NT2/D1 (cell line): ENCODE data around the gene PTPN12.
A peak's percentile ranks its signal among the peaks of the same experiment; 100 is the strongest.

Experiments used
- DNase-seq: peaks from one replicate; pipeline ENCODE4 v3.0.0-alpha.2; 2011; ENCODE audit warnings: low read depth, low spot score
- H3K27me3 ChIP-seq: 2 replicates; pipeline ENCODE4 v1.6.0; 2011; ENCODE audit warnings: mild to moderate bottlenecking; ENCODE audit not compliant: insufficient read length, insufficient read depth
- H3K36me3 ChIP-seq: 2 replicates; pipeline ENCODE4 v1.6.1; 2011; ENCODE audit warnings: mild to moderate bottlenecking, low read length, mixed read lengths; ENCODE audit not compliant: insufficient read depth, insufficient read length
- H3K4me1 ChIP-seq: 2 replicates; pipeline ENCODE4 v1.5.1; 2011; ENCODE audit not compliant: insufficient read depth, insufficient read length
- H3K4me3 ChIP-seq: 2 replicates; pipeline ENCODE4 v1.5.1; 2011; ENCODE audit warnings: low read depth; ENCODE audit not compliant: insufficient read length
- H3K9ac ChIP-seq: 2 replicates; pipeline ENCODE4 v1.6.0; 2011; ENCODE audit warnings: low read depth; ENCODE audit not compliant: insufficient read length
- H3K9me3 ChIP-seq: 2 replicates; pipeline ENCODE4 v1.5.1; 2011; ENCODE audit warnings: mild to moderate bottlenecking, low read length; ENCODE audit not compliant: insufficient read depth
- SUZ12 ChIP-seq: IDR thresholded peaks from 2 replicates; pipeline ENCODE4 v1.6.1; 2011; ENCODE audit not compliant: insufficient read length, insufficient read depth; ENCODE audit errors: extremely low read depth
- YY1 ChIP-seq: IDR thresholded peaks from 2 replicates; pipeline ENCODE4 v1.6.1; 2011; ENCODE audit not compliant: insufficient read length, insufficient read depth
- ZNF274 ChIP-seq: IDR thresholded peaks from 2 replicates; pipeline ENCODE4 v1.6.1; 2011; ENCODE audit warnings: mild to moderate bottlenecking, low read depth, low read length

The PTPN12 gene

DNA sequence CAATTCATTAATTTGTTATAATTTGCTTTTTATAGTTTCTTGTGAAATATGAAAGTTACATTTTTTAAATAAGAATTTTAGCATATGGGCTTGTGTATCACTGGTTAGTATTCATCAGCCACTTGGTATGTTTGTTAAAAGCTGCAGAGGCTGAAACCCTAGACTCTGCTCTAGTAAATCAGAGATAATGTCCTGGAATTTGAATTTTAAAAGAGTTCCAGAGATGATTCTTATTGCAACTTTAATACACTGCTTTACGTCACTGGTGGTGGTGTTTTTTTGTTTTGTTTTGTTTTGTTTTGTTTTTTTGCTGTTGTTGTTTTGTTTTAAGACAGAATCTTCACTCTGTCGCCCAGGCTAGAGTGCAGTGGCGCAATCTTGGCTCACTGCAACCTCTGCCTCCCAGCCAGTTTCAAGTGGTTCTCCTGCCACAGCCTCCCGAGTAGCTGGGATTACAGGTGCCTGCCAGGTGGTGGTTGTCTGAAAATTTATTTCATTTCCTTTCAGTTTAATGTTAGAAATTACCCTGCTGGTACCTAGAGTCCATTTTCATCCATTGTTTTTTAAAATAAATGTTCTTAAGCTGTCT is 43.8 kb downstream of the PTPN12 start:
- Histone ChIP-seq H3K4me3 (no peak overlapping the region), H3K9me3 (no peaks in the 10 kb centered on the region), H3K36me3 (peaks cover 45% of the 10 kb centered on the region), H3K4me1 (no peaks in the 10 kb centered on the region), H3K9ac (no peak overlapping the region), H3K27me3 (no peaks in the 10 kb centered on the region)
- DNase-seq: no peak
- TF ChIP-seq YY1: no peak
- no peak for TF ChIP-seq SUZ12
- no peak for TF ChIP-seq ZNF274

DNA sequence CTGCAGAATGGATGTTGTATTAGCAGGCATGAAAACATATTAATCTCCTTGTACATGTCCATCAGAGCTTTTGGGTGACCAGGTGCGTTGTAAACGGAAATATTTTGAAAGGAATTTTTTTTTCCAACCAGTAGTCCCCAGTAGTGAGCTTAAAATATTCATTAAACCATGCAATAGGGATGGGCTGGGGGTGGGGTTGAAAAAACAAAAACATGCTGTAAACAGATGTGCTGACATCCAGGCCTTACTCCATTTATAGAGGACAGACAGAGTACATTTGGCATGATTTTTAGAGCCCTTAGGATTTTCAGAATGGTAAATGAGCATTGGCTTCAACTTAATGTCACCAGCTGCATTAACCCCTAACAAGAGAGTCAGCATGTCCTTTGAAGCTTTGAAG is 50.2 kb downstream of the PTPN12 start:
- no peak for DNase-seq
- H3K9ac ChIP-seq: no peak overlapping the region
- no peaks in the 10 kb centered on the region for H3K4me1 ChIP-seq
- H3K36me3 ChIP-seq: peaks cover 43% of the 10 kb centered on the region
- no peaks in the 10 kb centered on the region for H3K9me3 ChIP-seq
- no peaks in the 10 kb centered on the region for H3K27me3 ChIP-seq
- no peak overlapping the region for H3K4me3 ChIP-seq
- TF ChIP-seq SUZ12 (no peak), ZNF274 (no peak), YY1 (no peak)

DNA sequence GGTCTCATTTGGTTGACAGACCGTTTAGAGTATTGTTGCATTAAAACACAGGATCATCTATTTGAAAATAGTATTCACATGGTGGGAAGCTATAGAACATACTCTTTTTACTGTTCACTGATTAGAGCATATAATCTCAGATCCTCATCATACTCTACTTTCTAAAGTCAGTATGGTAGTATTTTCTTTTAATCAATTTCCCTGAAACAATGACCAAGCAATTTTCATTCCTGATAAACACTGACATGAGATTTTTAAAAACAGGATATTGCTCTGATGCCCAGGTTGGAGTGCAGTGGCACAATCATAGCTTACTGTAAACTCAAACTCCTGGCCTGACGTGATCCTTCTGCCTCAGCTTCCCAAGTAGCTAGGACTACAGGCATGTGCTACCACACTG is 63.9 kb downstream of the PTPN12 start:
- no peak overlapping the region for H3K4me3 ChIP-seq
- no peak overlapping the region for H3K9ac ChIP-seq
- H3K27me3 ChIP-seq: no peaks in the 10 kb centered on the region
- TF ChIP-seq ZNF274: no peak
- no peak for TF ChIP-seq YY1
- no peak for TF ChIP-seq SUZ12
- H3K9me3 ChIP-seq: no peaks in the 10 kb centered on the region
- H3K36me3 ChIP-seq: peaks cover 58% of the 10 kb centered on the region
- no peak for DNase-seq
- H3K4me1 ChIP-seq: no peaks in the 10 kb centered on the region

DNA sequence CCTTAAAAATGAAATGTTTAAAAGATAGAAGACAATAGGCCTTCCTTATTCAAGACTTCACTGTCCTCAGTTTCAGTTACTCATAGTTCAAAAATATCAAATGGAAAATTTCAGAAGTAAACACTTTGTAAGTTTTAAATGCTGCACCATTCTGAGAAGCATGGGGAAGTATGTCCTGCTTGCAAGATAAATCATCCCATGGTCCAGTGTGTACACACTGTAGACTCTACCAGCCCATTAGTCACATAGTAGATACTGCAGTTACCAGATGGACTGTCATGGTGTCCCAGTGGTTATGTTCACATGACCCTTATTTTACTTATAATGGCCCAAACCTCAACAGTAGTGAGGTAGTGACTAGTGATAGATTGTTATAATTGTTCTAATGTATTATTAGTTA is 69.5 kb downstream of the PTPN12 start:
- no peak for DNase-seq
- TF ChIP-seq YY1 (no peak), SUZ12 (no peak), ZNF274 (no peak)
- H3K36me3 ChIP-seq: peaks cover 44% of the 10 kb centered on the region
- H3K4me1 ChIP-seq: no peaks in the 10 kb centered on the region
- H3K4me3 ChIP-seq: no peak overlapping the region
- H3K9me3 ChIP-seq: no peaks in the 10 kb centered on the region
- no peaks in the 10 kb centered on the region for H3K27me3 ChIP-seq
- H3K9ac ChIP-seq: no peak overlapping the region

DNA sequence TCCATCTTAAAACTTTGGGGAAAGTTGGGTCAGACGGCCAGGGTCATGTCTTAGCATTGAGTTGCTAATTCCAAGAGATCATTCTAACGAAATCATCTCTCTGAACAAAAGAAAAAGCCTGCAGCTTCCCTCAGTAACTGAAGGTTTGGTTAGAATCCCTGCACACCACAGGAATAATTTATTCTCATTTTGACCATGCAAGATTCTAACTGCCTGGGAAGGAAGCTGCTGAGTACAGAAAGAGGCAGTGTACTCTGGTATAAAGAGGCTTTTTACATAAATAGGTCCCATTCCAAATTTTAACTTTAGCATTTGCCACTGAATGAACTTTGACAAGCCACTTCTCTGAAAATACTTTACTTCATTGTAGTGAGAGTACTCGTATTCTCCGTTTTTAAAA is 82.2 kb downstream of the PTPN12 start:
- H3K27me3 ChIP-seq: no peaks in the 10 kb centered on the region
- TF ChIP-seq SUZ12 (no peak), YY1 (no peak), ZNF274 (no peak)
- H3K9me3 ChIP-seq: no peaks in the 10 kb centered on the region
- peaks cover 57% of the 10 kb centered on the region for H3K36me3 ChIP-seq
- H3K4me1 ChIP-seq: no peaks in the 10 kb centered on the region
- DNase-seq: peak; percentile 13
- no peak overlapping the region for H3K4me3 ChIP-seq
- H3K9ac ChIP-seq: no peak overlapping the region

DNA sequence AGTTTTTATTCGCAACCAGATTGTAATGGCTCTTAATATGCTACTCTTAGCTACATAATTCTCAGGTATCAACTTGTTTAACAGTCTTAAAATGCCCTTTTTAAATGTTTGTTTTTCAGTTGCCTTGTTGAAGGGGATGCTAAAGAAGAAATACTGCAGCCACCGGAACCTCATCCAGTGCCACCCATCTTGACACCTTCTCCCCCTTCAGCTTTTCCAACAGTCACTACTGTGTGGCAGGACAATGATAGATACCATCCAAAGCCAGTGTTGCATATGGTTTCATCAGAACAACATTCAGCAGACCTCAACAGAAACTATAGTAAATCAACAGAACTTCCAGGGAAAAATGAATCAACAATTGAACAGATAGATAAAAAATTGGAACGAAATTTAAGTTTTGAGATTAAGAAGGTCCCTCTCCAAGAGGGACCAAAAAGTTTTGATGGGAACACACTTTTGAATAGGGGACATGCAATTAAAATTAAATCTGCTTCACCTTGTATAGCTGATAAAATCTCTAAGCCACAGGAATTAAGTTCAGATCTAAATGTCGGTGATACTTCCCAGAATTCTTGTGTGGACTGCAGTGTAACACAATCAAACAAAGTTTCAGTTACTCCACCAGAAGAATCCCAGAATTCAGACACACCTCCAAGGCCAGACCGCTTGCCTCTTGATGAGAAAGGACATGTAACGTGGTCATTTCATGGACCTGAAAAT is 89.7 kb downstream of the PTPN12 start:
- H3K9me3 ChIP-seq: no peaks in the 10 kb centered on the region
- H3K4me3 ChIP-seq: no peak overlapping the region
- H3K4me1 ChIP-seq: no peaks in the 10 kb centered on the region
- no peaks in the 10 kb centered on the region for H3K27me3 ChIP-seq
- TF ChIP-seq YY1 (no peak), SUZ12 (no peak), ZNF274 (no peak)
- no peak overlapping the region for H3K9ac ChIP-seq
- DNase-seq: no peak
- H3K36me3 ChIP-seq: peaks cover 54% of the 10 kb centered on the region

DNA sequence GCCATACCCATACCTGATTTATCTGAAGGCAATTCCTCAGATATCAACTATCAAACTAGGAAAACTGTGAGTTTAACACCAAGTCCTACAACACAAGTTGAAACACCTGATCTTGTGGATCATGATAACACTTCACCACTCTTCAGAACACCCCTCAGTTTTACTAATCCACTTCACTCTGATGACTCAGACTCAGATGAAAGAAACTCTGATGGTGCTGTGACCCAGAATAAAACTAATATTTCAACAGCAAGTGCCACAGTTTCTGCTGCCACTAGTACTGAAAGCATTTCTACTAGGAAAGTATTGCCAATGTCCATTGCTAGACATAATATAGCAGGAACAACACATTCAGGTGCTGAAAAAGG is 90.2 kb downstream of the PTPN12 start:
- H3K4me3 ChIP-seq: no peak overlapping the region
- H3K27me3 ChIP-seq: no peaks in the 10 kb centered on the region
- no peaks in the 10 kb centered on the region for H3K9me3 ChIP-seq
- peaks cover 54% of the 10 kb centered on the region for H3K36me3 ChIP-seq
- no peak for DNase-seq
- H3K9ac ChIP-seq: no peak overlapping the region
- TF ChIP-seq SUZ12 (no peak), ZNF274 (no peak), YY1 (no peak)
- no peaks in the 10 kb centered on the region for H3K4me1 ChIP-seq
